ENCODE measurements around the gene ZNF579.

The ZNF579 gene

GRCh38 chr19:55578761-55579747 lies 1.6 kb downstream of the ZNF579 start:
- TF ChIP-seq ESRRG (CRISPR knock-in tag; IDR thresholded peaks at IDR 0.05), result no peak
- TF ChIP-seq POU6F1 (CRISPR knock-in tag; IDR thresholded peaks at IDR 0.05; ENCODE audit: borderline replicate concordance, low read depth), result no peak
- no peak for TF ChIP-seq PPARA (CRISPR knock-in tag; IDR thresholded peaks at IDR 0.05; ENCODE audit: borderline replicate concordance)
- no peak for TF ChIP-seq GLIS3 (CRISPR knock-in tag; IDR thresholded peaks at IDR 0.05)
- TF ChIP-seq TCF4 (CRISPR knock-in tag; IDR thresholded peaks at IDR 0.05; ENCODE audit: borderline replicate concordance), result no peak
- TF ChIP-seq ZNF565 (CRISPR knock-in tag; conservative IDR thresholded peaks at IDR 0.05; ENCODE audit: low read depth), result no peak
- TF ChIP-seq TOX (CRISPR knock-in tag; IDR thresholded peaks at IDR 0.05; ENCODE audit: borderline replicate concordance), result no peak
- TF ChIP-seq ZFP3 (CRISPR knock-in tag; IDR thresholded peaks at IDR 0.05), result no peak
- TF ChIP-seq TSHZ2 (CRISPR knock-in tag; IDR thresholded peaks at IDR 0.05), result no peak
- no peak for TF ChIP-seq ZNF70 (CRISPR knock-in tag; IDR thresholded peaks at IDR 0.05)
- no peak for ATAC-seq

- TF ChIP-seq ZNF70 (CRISPR knock-in tag; IDR thresholded peaks at IDR 0.05), result no peak
- TF ChIP-seq OSR1 (CRISPR knock-in tag; IDR thresholded peaks at IDR 0.05), result no peak
- TF ChIP-seq ZFP3 (CRISPR knock-in tag; IDR thresholded peaks at IDR 0.05), result no peak
- TF ChIP-seq ZC3H10 (CRISPR knock-in tag; IDR thresholded peaks at IDR 0.05), result no peak
- TF ChIP-seq ESRRG (CRISPR knock-in tag; IDR thresholded peaks at IDR 0.05), result no peak
- no peak for TF ChIP-seq ZNF565 (CRISPR knock-in tag; conservative IDR thresholded peaks at IDR 0.05; ENCODE audit: low read depth)
- TF ChIP-seq ZNF8 (CRISPR knock-in tag; IDR thresholded peaks at IDR 0.05), result no peak
- TF ChIP-seq ARNTL (CRISPR knock-in tag; IDR thresholded peaks at IDR 0.05; ENCODE audit: borderline replicate concordance, low read depth), result no peak
- TF ChIP-seq CREB5 (CRISPR knock-in tag; IDR thresholded peaks at IDR 0.05; ENCODE audit: low read depth), result no peak
- TF ChIP-seq ZFP30 (CRISPR knock-in tag; IDR thresholded peaks at IDR 0.05), result no peak
- TF ChIP-seq CSDC2 (CRISPR knock-in tag; IDR thresholded peaks at IDR 0.05), result no peak
- no peak for TF ChIP-seq ISL1 (CRISPR knock-in tag; IDR thresholded peaks at IDR 0.05)
- no peak for TF ChIP-seq SNAI2 (CRISPR knock-in tag; IDR thresholded peaks at IDR 0.05)
- no peak for TF ChIP-seq POU6F1 (CRISPR knock-in tag; IDR thresholded peaks at IDR 0.05; ENCODE audit: borderline replicate concordance, low read depth)
- TF ChIP-seq TSHZ2 (CRISPR knock-in tag; IDR thresholded peaks at IDR 0.05), result no peak
- no peak for TF ChIP-seq TOX (CRISPR knock-in tag; IDR thresholded peaks at IDR 0.05; ENCODE audit: borderline replicate concordance)
- no peak for TF ChIP-seq PATZ1 (CRISPR knock-in tag; IDR thresholded peaks at IDR 0.05; ENCODE audit: borderline replicate concordance)
- TF ChIP-seq CSRNP3 (CRISPR knock-in tag; IDR thresholded peaks at IDR 0.05), result no peak
- no peak for TF ChIP-seq BACH2 (CRISPR knock-in tag; IDR thresholded peaks at IDR 0.05; ENCODE audit: borderline replicate concordance)
- no peak for ATAC-seq
Observed at GRCh38 chr19:55578031-55578760, 2.5 kb downstream of the ZNF579 start.

All from SK-N-SH treated with all-trans-retinoic acid at 6 μM for 48 hours (cell line).